Metanephros (tissue), 2 donors: ENCODE data around the gene PTDSS2. TPM values are rescaled to one million over a fixed set of nuclear protein-coding genes. Genes with fewer than 3 reads are reported as not detected.

Source experiments
- small RNA-seq: library from RNA; depleted of rRNA; stranded (forward); fragments of <200 nt; gene quantifications from one replicate; pipeline ENCODE3, GENCODE V24; 2014; ENCODE audit warnings: low replicate concordance
- total RNA-seq: library from RNA; depleted of rRNA; stranded (reverse); fragments of >200 nt; gene quantifications from one replicate; pipeline ENCODE4 v1.2.3, GENCODE V29; 2014

The PTDSS2 gene
- total RNA-seq = 48.8 TPM

DNA sequence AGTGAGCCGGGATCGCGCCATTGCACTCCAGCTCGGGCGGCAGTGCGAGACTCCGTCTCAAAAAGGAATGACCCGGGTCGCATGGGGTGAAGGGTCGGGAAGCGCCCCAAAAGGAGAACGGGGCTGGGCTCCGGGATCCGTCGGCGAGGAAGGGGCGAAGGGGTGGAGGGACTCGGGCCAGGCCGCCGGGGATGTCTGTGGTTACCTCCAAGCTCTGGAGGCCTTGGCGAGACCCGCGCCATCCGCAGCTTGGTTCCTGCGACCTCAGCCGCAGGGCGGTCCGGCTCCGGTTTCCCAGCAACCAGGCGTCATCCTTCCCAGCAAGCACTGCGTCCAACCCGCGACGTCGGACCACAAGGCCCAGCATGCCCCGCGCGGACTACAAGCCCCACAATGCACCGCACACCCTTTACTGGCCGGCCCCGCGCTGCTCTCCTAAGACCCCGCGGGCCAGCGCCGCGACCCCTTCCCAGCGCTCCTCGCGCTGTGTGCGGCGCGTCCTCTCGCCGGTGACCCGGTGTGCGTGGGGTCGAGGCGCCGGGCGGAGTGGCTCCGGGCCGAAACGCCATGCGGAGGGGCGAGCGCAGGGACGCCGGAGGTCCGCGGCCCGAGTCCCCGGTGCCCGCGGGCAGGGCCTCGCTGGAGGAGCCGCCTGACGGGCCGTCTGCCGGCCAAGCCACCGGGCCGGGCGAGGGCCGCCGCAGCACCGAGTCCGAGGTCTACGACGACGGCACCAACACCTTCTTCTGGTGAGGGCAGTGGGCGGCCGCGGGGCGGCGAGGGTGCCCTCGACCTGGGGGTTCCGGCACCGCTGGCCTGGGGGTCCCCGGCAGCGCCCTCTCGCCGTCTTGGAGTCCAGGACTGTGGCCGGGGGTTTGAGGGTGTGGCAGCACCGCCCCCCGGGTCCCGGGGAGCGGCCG is at the start of gene PTDSS2:
PTDSS2 (plus strand) TSS at position 391 of the 920 bp plus-strand sequence; CDS start at position 568, 177 bp downstream.

DNA sequence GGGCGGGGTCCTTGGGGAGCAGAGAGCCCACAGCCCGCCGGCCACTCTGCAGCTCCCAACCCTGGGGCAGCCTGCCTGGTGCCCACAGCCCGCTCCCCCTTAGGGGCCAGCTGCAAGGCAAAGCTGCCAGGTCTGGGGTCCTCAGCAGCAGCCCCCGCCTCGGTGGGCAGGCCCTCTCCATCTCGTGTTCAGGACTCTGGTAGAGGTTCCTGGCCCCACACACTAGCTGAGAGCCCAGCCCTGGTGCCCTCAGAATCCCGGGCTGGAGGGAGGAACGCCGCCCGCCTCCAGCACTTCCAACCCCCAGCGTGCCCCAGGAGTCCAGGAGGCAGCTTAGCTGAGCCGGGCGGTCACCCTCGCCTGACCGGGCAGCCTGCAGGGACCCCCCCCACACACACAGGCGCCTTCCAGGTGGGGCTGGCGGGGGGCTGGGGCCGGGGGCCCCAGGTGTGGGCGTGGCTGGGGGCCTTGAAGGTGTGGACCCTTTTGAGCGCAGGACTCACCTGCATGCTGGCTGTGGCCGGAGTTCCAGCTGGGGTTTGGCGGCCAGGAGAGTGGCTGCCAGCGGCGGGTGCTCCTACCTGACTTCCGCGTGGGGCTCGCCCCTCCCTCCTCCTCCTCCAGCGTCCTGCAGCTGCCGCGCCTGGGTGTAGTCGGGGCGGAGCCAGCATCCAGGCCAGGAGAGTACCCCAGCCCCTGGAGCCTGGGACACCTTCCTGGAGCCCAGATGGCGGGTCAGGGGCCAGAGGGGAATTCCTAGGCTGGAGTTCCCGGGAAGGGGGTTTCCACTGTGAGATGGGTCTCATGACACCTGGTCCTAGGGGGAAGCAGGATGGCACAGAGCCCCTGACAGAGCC is 8.4 kb upstream of the PTDSS2 start, which contains the start of gene ANO9:
ANO9 (minus strand) TSS at position 594 of the 857 bp plus-strand sequence; CDS start at position 509, 85 bp downstream.

DNA sequence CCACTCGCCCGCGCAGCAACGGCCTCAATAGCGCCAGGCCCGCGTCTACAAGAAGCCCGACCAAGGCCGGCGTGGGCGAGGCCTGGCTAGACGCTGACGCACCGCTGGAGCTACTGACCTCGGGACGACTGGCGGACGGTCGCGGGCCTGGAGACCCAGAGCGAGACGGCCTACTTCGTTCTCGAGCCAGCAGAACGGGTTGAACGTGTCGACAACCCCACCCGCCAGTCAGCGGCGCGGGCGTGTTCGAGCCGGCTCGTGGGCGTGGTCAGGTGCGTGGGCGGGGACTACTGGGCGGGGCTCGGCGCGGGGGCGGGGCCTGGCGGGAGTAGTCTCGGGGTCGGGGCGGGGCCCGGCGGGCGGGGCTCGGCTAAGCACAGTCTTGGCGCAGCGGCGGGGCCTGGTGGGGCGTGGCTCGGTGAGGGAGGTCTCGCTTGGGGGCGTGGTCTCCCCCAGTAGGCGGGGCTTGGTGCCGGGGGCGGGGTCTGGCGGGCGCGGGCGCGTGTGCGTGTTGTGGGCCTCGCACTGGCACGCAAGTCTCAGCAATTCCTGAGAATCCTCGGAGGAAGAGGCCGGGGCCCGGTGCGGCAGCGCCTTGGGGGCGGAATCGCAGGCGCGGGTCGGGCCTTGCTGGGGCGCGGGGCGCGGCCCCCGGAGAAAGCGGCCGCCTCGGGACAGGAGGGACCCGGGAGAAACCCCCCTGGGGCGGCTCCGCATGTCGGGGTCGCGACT is 57.1 kb downstream of the PTDSS2 start, which contains the start of gene RNH1:
RNH1 (minus strand) TSS at position 248 of the 732 bp plus-strand sequence. CDS start 5,080 bp downstream, outside the sequence.

DNA sequence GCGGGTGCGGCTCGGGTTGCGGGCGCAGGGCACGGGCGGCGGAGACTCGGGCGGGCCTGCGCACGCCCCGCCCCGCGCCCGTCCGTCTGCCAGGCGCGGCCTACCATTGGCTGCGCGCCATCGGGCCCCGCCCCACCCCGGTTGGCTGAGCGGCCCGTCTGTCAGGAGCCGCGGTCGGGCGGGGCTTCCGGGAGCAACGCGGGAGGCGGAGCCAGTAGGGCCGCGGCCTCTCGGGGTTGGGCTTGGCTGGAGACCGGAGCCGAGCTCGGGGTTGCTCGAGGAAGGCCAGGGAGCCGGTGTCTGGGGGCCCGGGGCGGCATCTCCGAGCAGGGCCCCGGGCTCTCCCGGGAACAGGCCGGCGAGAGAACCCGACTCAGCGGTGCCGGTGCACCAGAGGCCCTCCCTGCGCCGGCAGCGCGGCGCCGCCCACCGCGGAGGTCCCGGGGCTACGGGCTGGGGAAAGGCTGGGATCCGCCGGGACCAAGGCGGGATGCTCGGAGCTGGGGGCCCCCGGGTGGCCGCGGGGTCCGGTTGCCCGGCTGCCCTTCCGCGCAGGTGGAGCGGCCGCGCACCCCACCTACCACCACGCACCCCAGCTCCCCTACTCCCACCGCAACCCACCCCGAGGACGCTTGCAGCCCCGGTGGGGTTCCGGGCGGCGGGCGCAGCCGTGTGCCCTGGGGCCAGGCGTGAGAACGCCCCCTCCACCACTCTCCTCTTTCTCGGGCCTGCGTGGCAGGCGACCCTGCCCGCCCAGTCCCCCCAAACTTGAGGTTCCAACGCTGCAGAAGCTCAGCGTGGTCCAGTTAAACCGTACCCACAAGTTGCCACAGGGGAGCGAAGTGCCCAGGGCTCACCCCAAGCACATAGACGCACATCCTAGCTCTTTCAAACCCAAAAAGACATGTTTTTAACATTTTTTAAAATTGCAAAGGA is 85.7 kb downstream of the PTDSS2 start, which contains the start of gene HRAS:
HRAS (minus strand) TSS at position 58 of the 936 bp plus-strand sequence.

GRCh38 chr11:536841-537621 is 87.0 kb downstream of the PTDSS2 start, which contains the start of gene LRRC56:
Gene LRRC56 (plus strand): TSS chr11:537527. CDS start chr11:540685, 3,158 bp downstream.

Small RNA genes lying within 50 kb of the gene (small RNA-seq; reads per million reads assigned to genes)
- gene RN7SL838P = not detected

Other genes starting within 250 kb of the PTDSS2 start
- gene BET1L, start 242.9 kb upstream of the PTDSS2 start, total RNA-seq = 25.4 TPM
- 89.1 TPM for gene RIC8A, start 242.6 kb upstream of the PTDSS2 start, total RNA-seq
- 22.7 TPM for gene SIRT3, start 213.9 kb upstream of the PTDSS2 start, total RNA-seq
- 96.4 TPM for gene PSMD13, start 213.3 kb upstream of the PTDSS2 start, total RNA-seq
- 0.64 TPM for gene NLRP6, start 171.9 kb upstream of the PTDSS2 start, total RNA-seq
- gene PGGHG, start 161.2 kb upstream of the PTDSS2 start, total RNA-seq = 38.4 TPM
- not detected for gene IFITM5, start 150.8 kb upstream of the PTDSS2 start, total RNA-seq
- 55.9 TPM for gene IFITM2, start 142.5 kb upstream of the PTDSS2 start, total RNA-seq
- 44.6 TPM for gene IFITM1, start 136.2 kb upstream of the PTDSS2 start, total RNA-seq
- 156 TPM for gene IFITM3, start 129.4 kb upstream of the PTDSS2 start, total RNA-seq
- gene B4GALNT4, start 80.8 kb upstream of the PTDSS2 start, total RNA-seq = 53.1 TPM
- 5.2 TPM for gene PKP3, start 56.1 kb upstream of the PTDSS2 start, total RNA-seq
- gene SIGIRR, start 35.3 kb upstream of the PTDSS2 start, total RNA-seq = 40.8 TPM
- gene ANO9, start 8.3 kb upstream of the PTDSS2 start, total RNA-seq = 12.8 TPM
- gene RNH1, start 57.0 kb downstream of the PTDSS2 start, total RNA-seq = 143 TPM
- gene HRAS, start 85.3 kb downstream of the PTDSS2 start, total RNA-seq = 23.0 TPM
- gene LRRC56, start 87.2 kb downstream of the PTDSS2 start, total RNA-seq = 1.8 TPM
- gene LMNTD2, start 110.5 kb downstream of the PTDSS2 start, total RNA-seq = 2.3 TPM
- gene RASSF7, start 110.7 kb downstream of the PTDSS2 start, total RNA-seq = 55.8 TPM
- 29.7 TPM for gene PHRF1, start 126.2 kb downstream of the PTDSS2 start, total RNA-seq
- 18.1 TPM for gene IRF7, start 165.7 kb downstream of the PTDSS2 start, total RNA-seq
- gene CDHR5, start 174.7 kb downstream of the PTDSS2 start, total RNA-seq = 21.3 TPM
- gene SCT, start 176.9 kb downstream of the PTDSS2 start, total RNA-seq = 7.6 TPM
- gene DRD4, start 187.0 kb downstream of the PTDSS2 start, total RNA-seq = 1.3 TPM
- 27.9 TPM for gene DEAF1, start 244.9 kb downstream of the PTDSS2 start, total RNA-seq
- gene TMEM80, start 245.5 kb downstream of the PTDSS2 start, total RNA-seq = 16.8 TPM